Measurements from ENCODE around the gene SORCS3.

SORCS3 gene

DNA sequence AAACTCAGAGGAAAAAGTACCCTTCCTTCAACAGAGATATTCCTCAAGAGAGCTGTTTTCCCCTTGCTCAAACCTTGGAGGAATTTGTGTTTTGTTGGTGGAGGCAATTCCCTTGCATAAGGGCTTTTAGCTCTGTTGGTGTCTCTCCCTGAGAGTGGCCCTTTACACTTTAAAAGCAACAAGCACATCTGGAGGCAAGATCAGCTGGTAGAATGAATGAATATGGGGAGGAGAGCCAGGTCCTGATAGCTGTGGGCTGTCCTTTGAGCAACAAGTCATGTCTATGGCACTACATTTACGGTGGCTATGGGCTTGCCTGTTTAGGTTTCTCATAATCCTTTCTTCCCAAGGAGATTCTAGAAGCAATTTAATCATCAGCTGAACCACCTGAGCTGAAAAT lies 384.0 kb downstream of the SORCS3 start:
- DNase-seq, result no peak

- no peak for DNase-seq
Observed at GRCh38 chr10:105026566-105026965, 385.5 kb downstream of the SORCS3 start.

DNA sequence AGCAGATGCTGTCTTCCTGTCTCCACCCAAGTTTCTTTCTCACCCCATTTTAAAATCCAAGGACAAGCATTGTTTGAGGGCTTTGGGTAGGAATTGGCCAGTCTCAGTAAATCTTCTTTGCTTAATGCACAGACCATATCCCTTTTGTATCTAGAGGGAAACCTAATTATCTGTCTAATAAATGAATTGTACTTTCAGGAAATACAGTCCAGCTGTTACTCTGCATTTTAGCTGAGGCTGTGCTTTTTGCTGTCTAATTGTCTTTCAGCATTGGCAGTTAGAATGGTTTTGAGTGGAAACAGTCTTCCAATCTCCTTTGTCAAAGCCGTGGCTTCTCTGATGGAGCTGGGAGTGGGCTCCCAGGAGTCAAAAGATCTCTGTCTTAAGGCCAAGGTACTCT lies 388.2 kb downstream of the SORCS3 start:
- DNase-seq, result no peak

- no peak for DNase-seq
Observed at GRCh38 chr10:105037022-105037421, 395.9 kb downstream of the SORCS3 start.

GRCh38 chr10:105041956-105042355 lies 400.9 kb downstream of the SORCS3 start:
- no peak for DNase-seq

DNA sequence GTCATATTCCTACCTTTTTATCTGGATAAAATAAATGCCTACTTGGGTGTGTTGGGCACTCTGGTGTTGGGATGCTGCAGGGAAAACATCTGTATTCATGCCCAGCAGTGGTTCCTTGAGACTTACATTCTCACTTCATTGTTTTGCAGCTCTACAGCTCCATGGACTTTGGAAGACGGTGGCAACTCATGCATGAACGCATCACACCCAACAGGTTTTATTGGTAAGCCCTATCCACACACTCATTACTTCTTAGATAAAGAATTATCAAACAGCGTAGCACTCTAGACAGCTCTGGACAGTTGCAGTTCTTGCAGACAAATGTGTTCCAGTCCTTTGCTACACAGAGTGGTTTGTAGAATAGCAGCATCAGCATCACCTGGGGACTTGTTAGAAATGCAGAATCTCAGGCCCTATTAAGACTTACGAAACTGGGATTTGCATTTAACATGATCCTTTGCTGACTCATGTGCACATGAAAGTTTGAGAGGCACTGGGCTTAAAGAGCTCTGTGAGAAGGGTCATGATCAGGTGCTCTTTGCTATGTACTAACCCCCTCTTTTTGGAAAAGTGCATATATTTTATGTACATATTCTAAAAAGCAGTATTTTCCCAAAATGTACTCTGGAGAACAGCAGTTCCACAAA lies 401.9 kb downstream of the SORCS3 start:
- DNase-seq, result no peak

- DNase-seq, result no peak
Observed at GRCh38 chr10:105044902-105045301, 403.8 kb downstream of the SORCS3 start.

- DNase-seq, result no peak
Observed at GRCh38 chr10:105056413-105056812, 415.3 kb downstream of the SORCS3 start.

DNA sequence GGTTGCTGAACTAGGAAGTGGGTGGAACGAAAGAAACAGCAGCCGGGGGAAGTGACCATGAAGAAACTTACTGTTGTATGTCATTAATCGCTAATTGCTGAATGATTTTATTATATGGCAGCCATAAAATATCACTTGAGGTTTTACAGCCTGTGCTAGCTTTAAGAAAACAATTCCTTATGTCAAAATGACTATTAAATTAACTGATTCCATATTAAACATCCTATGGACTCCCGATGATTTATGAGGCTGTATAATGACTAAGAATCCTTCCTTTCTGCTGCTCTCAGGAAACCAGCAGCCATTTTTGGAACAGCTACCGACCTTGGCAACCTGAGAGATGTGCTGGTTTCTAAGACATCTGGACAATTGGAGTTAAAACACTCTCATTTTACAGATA lies 421.9 kb downstream of the SORCS3 start:
- DNase-seq, result no peak

- DNase-seq, result peak; percentile 48
Observed at GRCh38 chr10:105063796-105064195, 422.7 kb downstream of the SORCS3 start.

GRCh38 chr10:105068497-105068896 lies 427.4 kb downstream of the SORCS3 start:
- no peak for DNase-seq

DNA sequence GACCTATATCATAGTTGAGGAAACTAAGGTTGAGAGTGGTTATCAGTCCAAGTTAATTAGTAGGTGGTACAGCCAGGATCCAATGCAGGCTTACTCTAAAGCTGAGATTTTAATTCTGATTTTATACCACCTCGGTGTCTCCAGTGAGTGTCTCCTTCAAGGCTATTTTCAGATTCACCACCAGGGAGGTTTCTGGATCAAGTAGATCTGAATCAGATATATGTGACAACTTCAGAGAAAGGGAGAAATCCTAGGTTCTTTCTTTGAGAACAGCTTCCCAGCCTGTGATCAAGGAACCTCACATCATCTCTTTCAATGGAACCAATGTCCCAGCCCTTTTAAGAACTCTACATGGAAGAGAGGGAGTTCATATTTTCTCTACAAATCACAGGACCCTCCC lies 429.2 kb downstream of the SORCS3 start:
- DNase-seq, result no peak

DNA sequence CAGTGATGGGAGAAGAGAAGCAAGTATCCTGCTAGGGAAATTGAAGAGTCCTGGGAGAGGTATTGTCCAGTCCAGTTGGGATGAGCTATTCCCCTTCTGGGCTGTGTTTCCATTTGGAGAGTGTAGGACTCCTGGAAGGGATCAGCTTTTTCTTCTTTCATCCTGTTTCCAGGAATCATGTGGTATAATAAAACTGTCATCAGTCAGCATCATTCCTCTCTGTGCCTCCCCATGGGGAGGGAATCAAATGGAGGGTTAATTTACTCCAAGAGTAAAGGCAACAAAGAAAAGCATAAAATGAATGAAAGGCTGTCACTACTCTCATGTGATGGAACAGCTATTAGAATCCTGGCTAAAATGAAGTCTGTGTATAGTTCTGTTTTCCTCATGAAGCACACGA lies 429.9 kb downstream of the SORCS3 start:
- DNase-seq, result no peak

DNA sequence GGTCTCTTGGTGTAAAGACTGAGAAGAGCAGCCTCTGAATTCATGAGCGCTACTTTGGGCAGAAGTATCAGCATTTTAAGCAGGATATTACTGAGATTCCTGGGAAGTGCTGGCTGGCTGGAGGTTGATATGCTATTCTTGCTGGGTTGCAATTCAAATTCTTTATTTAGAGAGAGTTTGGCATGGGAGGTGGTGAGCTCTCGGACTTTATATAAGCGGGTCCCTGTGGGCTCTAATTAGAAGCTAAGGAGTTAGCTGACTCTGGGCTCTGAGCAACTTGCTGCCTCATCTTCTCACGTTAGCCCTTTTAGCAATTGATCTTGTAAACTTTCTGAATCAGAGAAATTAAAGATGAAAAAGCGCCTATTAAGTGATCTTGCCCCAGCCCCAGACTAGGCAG lies 430.9 kb downstream of the SORCS3 start:
- no peak for DNase-seq

- no peak for DNase-seq
Observed at GRCh38 chr10:105073999-105074398, 432.9 kb downstream of the SORCS3 start.

- DNase-seq, result no peak
Observed at GRCh38 chr10:105075031-105075430, 433.9 kb downstream of the SORCS3 start.

- no peak for DNase-seq
Observed at GRCh38 chr10:105085980-105086379, 444.9 kb downstream of the SORCS3 start.

DNA sequence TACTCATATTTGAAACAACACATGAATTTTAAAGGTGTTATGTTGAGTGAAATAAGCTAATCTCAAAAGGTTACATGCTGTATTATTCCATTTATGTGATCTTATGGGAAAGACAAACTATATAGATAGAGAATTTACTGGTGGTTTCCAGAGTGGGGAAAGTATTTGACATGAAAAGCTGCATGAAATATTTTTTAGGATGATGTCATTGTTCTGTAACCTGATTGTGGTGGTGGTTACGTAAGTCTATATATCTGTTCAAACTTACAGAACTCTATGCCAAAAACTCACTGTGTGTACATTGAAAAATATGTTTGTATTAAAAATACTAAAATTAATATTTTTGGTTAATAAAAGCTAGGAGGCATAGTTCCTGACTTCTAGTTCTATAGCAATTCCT lies 453.0 kb downstream of the SORCS3 start:
- no peak for DNase-seq

GRCh38 chr10:105096316-105096715 lies 455.2 kb downstream of the SORCS3 start:
- no peak for DNase-seq

- DNase-seq, result no peak
Observed at GRCh38 chr10:105102977-105103376, 461.9 kb downstream of the SORCS3 start.

DNA sequence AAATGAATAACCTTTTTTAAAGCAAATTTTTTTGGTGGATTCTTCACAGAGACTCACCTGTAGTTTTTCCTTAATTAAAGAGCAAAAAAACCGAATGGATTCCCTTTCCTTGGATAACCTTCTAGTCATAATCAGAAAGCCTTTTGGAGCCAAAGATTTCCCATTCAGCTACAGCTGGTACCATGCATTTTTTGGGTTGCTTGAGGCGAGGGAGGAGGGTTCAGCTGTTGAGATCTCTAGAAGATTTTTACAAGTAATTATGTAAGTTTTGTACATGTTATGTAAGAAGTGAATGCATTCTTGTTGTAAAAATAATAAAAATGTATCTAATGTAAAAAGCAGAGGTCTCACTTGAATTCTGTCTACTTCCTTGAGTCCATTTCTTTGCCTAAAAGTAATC lies 463.2 kb downstream of the SORCS3 start:
- no peak for DNase-seq

DNA sequence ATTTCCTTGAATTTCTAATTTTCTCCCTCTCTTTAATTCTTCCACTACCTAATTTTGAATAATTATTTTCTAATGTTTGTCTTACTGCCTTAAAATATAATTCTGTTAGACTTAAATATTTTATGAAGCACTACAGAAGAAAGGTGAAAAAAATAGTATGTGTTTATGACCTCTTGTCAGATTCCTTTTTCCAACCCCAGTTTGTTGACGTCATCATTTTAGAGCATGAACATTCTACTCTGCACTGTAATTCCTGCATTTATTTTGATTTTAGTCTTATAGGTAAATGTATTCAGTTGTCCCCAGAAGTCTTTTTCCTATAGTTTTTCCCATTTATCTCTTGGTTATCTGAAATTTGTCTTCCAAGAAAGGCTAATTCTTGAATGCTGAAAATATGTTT lies 468.1 kb downstream of the SORCS3 start:
- no peak for DNase-seq

- no peak for DNase-seq
Observed at GRCh38 chr10:105112862-105113261, 471.8 kb downstream of the SORCS3 start.

- DNase-seq, result no peak
Observed at GRCh38 chr10:105113666-105114065, 472.6 kb downstream of the SORCS3 start.

- DNase-seq, result no peak
Observed at GRCh38 chr10:105121743-105122142, 480.7 kb downstream of the SORCS3 start.

- DNase-seq, result no peak
Observed at GRCh38 chr10:105128111-105128510, 487.0 kb downstream of the SORCS3 start.

All from activated CD8-positive, alpha-beta memory T cell treated with anti-CD3 and anti-CD28 coated beads, Interleukin-2, amount 50 U/mL, for 48 hours (primary cell).